Chondrocyte (in vitro differentiated cells): Measurements from ENCODE around the gene VPS35L. TPM values are rescaled to one million over a fixed set of nuclear protein-coding genes. Genes with fewer than 3 reads are reported as not detected.

Experiments used
- DNase-seq: peaks from one replicate; pipeline ENCODE4 v3.0.0; 2021; ENCODE audit warnings: mixed read lengths, low spot score
- H3K27ac Mint-ChIP-seq: one replicate; pipeline ENCODE4 v1.8.0; 2021; ENCODE audit warnings: mild to moderate bottlenecking, moderate library complexity, mixed read lengths; ENCODE audit not compliant: unreplicated experiment
- H3K27me3 Mint-ChIP-seq: 2 replicates; pipeline ENCODE4 v1.8.0; 2021; ENCODE audit warnings: low read depth, mixed read lengths
- H3K36me3 Mint-ChIP-seq: 2 replicates; pipeline ENCODE4 v1.8.0; 2021; ENCODE audit warnings: low read depth, mixed read lengths
- H3K4me1 Mint-ChIP-seq: 2 replicates; pipeline ENCODE4 v1.8.0; 2021; ENCODE audit warnings: low read depth, mild to moderate bottlenecking, mixed read lengths
- H3K4me3 Mint-ChIP-seq: one replicate; pipeline ENCODE4 v1.8.0; 2021; ENCODE audit warnings: mild to moderate bottlenecking, moderate library complexity, mixed read lengths; ENCODE audit not compliant: unreplicated experiment
- H3K9me3 Mint-ChIP-seq: 2 replicates; pipeline ENCODE4 v1.8.0; 2021; ENCODE audit warnings: low read depth, mixed read lengths
- total RNA-seq: library from RNA; stranded (reverse); gene quantifications from 3 replicates; pipeline ENCODE4 v1.2.1, GENCODE V29; 2021
- TF ChIP-seq, protein P1 (sequence below): fragments of 200-600 bp; sonication (generic); IDR thresholded peaks from 2 replicates; pipeline ENCODE4 v1.5.0; 2021; ENCODE audit warnings: antibody characterized with exemption, mild to moderate bottlenecking, moderate library complexity

The VPS35L gene
- total RNA-seq, 1 donor from 2014 or later = 68.7 TPM

DNA sequence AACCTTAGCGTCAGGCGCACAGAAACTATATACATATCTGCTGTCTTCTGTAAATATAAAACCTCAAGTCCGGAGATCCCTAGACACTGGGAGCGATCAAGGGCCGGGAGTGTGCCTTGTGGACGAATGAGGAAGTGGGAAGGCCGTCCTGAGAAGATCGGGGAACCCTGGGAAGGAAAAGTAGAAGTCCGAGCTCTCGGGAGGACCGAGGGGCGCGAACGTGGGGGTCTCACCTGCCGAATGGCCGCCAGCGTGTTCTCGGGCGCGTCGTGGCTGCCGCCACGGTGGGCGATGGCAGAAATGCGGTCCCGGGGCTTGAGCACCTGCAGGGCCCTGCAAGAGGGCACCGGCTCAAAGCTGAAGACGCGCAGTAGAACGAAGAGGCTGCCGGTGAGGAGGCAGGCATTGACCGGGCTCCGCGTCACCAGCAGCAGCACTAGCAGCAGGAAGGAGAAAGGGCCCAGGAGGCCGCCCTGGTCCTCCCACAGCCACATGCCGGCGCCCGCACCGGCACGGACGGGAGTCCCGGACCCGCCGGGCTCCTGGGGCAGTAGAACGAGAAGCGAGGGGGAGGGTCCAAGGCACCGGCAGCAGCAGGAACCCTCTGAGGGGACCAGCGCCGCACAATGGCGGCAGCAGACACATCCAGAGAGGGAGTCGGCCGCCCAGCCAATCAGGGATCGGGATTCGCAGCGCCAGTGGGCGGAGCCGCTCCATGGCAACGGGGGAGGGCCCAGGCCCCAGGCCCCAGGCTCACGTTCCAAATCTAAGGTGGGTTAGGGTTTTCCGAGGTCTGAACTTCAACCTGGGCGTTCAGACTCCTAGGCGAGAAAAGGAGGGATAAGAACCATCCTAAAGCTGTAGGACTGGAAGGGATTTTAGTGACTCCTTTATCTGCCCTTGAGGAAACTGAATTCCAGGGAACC, 33.8 kb upstream of the VPS35L start, which contains the start of gene GDE1:
Gene GDE1 (minus strand): TSS at position 628 of the 926 bp plus-strand sequence. CDS start 134 bp downstream, at position 494.
- Mint-ChIP-seq H3K4me3 (peak within 1 kb of the TSS; percentile 89), H3K9me3 (no peaks in the 10 kb centered on the region), H3K4me1 (peaks cover 53% of the 10 kb centered on the region), H3K36me3 (peaks cover 5% of the 10 kb centered on the region), H3K27me3 (no peaks in the 10 kb centered on the region), H3K27ac (peak within 1 kb of the TSS; percentile 95)
- DNase-seq = peak; percentile 98
- TF ChIP-seq, protein P1, sequence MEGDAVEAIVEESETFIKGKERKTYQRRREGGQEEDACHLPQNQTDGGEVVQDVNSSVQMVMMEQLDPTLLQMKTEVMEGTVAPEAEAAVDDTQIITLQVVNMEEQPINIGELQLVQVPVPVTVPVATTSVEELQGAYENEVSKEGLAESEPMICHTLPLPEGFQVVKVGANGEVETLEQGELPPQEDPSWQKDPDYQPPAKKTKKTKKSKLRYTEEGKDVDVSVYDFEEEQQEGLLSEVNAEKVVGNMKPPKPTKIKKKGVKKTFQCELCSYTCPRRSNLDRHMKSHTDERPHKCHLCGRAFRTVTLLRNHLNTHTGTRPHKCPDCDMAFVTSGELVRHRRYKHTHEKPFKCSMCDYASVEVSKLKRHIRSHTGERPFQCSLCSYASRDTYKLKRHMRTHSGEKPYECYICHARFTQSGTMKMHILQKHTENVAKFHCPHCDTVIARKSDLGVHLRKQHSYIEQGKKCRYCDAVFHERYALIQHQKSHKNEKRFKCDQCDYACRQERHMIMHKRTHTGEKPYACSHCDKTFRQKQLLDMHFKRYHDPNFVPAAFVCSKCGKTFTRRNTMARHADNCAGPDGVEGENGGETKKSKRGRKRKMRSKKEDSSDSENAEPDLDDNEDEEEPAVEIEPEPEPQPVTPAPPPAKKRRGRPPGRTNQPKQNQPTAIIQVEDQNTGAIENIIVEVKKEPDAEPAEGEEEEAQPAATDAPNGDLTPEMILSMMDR = peak; percentile 73

DNA sequence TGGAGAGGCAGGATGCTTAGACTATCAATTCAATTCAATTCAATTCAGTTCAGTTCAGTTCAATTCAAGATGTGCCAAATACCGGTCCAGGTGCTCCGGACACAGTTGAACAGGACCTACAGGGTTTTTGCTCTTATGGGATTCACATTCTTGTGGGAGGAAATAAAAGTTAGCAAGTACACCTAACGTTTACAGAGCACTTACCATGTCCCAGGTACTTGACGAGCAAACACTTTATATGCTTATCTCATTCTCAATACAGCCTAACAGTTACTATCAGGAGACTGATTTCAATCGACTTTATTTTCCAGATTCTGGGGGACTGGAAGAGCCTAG, 33.1 kb upstream of the VPS35L start:
- DNase-seq = no peak
- no peaks in the 10 kb centered on the region for H3K27me3 Mint-ChIP-seq
- no peaks in the 10 kb centered on the region for H3K36me3 Mint-ChIP-seq
- TF ChIP-seq, protein P1 = no peak
- H3K4me1 Mint-ChIP-seq = peaks cover 47% of the 10 kb centered on the region
- peak overlapping the region; percentile 95 for H3K27ac Mint-ChIP-seq
- peak overlapping the region; percentile 89 for H3K4me3 Mint-ChIP-seq
- no peaks in the 10 kb centered on the region for H3K9me3 Mint-ChIP-seq

DNA sequence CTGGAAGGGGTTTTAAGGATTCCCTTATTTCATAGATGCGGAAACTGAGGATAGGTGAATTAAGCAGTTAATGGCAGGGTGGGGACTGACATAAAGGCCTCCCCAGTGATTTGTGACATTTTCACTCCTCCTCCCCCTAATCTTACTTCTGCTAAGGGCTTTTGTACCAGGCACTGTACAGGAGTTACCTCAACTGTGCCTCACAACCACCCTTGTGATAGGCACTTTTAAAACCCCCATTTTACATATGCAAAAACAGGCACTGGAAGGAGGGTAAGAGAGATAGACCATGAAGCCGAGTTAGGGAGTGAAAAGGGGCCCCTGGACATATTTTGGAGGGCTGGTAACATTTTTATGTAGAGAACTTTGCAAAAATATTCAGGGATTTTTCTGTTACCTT, 32.7 kb upstream of the VPS35L start:
- TF ChIP-seq, protein P1 = no peak
- no peaks in the 10 kb centered on the region for H3K27me3 Mint-ChIP-seq
- H3K36me3 Mint-ChIP-seq = no peaks in the 10 kb centered on the region
- no peak overlapping the region for H3K27ac Mint-ChIP-seq
- H3K9me3 Mint-ChIP-seq = no peaks in the 10 kb centered on the region
- no peak overlapping the region for H3K4me3 Mint-ChIP-seq
- H3K4me1 Mint-ChIP-seq = peaks cover 43% of the 10 kb centered on the region
- DNase-seq = no peak

DNA sequence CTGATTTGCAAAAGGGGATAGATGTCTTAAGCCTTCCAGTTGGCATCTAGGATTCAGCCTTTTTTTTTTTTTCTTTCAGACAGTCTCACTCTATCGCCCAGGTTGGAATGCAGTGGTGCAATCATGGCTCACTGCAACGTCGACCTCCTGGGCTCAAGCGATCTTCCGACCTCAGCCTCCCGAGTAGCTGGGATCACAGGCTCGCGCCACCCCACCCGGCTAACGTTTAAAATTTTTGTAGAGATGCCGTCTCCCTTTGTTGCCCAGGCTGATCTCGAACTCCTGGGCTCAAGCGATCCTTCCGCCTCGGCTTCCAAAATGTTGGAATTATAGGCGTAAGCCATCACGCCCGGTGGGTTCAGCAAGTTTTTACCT, 32.3 kb upstream of the VPS35L start:
- DNase-seq = no peak
- Mint-ChIP-seq H3K4me3 (no peak overlapping the region), H3K9me3 (no peaks in the 10 kb centered on the region), H3K27ac (no peak overlapping the region), H3K4me1 (peaks cover 43% of the 10 kb centered on the region), H3K27me3 (no peaks in the 10 kb centered on the region), H3K36me3 (no peaks in the 10 kb centered on the region)
- TF ChIP-seq, protein P1 = no peak

DNA sequence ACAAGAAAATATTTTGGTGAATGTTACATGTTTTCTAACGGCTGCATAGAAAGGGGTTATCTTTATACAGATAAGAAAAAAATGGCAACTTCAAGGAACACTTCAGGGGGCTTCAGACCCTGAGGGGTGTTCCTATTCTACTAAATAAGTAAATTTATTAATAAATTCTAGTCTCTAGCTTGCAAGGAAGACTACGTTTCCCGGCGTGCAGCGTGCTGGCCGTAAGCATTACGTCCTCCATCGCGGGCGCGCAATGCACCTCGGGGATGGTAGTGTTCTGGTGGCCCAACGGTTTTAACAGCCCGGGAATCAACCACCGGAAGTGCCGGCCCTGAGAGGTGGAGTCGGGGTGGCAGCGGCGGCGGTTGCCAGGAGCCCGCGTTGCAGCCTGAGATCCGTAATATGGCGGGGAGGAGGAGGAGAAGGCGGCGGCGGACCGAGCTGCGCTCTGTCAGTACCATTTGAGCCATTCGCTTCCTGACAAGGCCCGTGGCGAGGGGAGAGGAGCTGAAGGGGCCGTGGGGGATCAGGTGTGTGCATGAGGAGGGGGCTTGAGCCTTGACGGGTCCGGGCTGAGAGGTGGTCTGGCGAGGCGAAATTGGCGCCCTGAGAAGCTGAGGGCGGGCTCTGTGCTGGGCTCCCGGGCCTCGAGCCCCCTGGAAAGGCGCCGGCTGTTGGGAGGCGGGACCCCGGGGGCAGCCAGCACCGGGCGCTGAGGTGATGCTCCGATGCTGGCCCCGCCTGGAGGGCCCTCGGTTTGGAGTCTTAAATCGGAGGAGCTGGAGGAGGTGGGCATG, 31.7 kb upstream of the VPS35L start, which contains the start of gene CCP110:
Gene CCP110 (plus strand): TSS at position 384 of the 797 bp plus-strand sequence. CDS start 3,940 bp downstream, outside the sequence.
- peak within 1 kb of the TSS; percentile 94 for H3K27ac Mint-ChIP-seq
- H3K36me3 Mint-ChIP-seq = peaks cover 1% of the 10 kb centered on the region
- DNase-seq = peak; percentile 99
- H3K4me3 Mint-ChIP-seq = peak within 1 kb of the TSS; percentile 98
- TF ChIP-seq, protein P1 = no peak
- H3K4me1 Mint-ChIP-seq = peaks cover 37% of the 10 kb centered on the region
- no peaks in the 10 kb centered on the region for H3K9me3 Mint-ChIP-seq
- H3K27me3 Mint-ChIP-seq = no peaks in the 10 kb centered on the region
